Measurements from ENCODE around the gene LURAP1L.

Gene LURAP1L

GRCh38 chr9:12774861-12775678 is at the start of gene LURAP1L:
Gene LURAP1L (plus strand): TSS chr9:12775020. CDS start chr9:12775716, 696 bp downstream.
- DNase-seq (ENCODE audit: low read depth): no peak

GRCh38 chr9:12726795-12727194 is 48.0 kb upstream of the LURAP1L start:
- DNase-seq (ENCODE audit: low read depth): no peak

GRCh38 chr9:12730198-12730597 is 44.6 kb upstream of the LURAP1L start:
- DNase-seq (ENCODE audit: low read depth): no peak

- DNase-seq (ENCODE audit: low read depth): no peak
Measured at GRCh38 chr9:12730927-12731326, 43.9 kb upstream of the LURAP1L start.

GRCh38 chr9:12732971-12733370 is 41.8 kb upstream of the LURAP1L start:
- no peak for DNase-seq (ENCODE audit: low read depth)

- no peak for DNase-seq (ENCODE audit: low read depth)
Measured at GRCh38 chr9:12735665-12736064, 39.2 kb upstream of the LURAP1L start.

- DNase-seq (ENCODE audit: low read depth): no peak
Measured at GRCh38 chr9:12737871-12738270, 36.9 kb upstream of the LURAP1L start.

- DNase-seq (ENCODE audit: low read depth): no peak
Measured at GRCh38 chr9:12739014-12739652, 35.7 kb upstream of the LURAP1L start.

- DNase-seq (ENCODE audit: low read depth): no peak
Measured at GRCh38 chr9:12740845-12741244, 34.0 kb upstream of the LURAP1L start.

- DNase-seq (ENCODE audit: low read depth): no peak
Measured at GRCh38 chr9:12748016-12748415, 26.8 kb upstream of the LURAP1L start.

- DNase-seq (ENCODE audit: low read depth): no peak
Measured at GRCh38 chr9:12748954-12749353, 25.9 kb upstream of the LURAP1L start.

- no peak for DNase-seq (ENCODE audit: low read depth)
Measured at GRCh38 chr9:12753931-12754330, 20.9 kb upstream of the LURAP1L start.

- DNase-seq (ENCODE audit: low read depth): no peak
Measured at GRCh38 chr9:12759761-12760160, 15.1 kb upstream of the LURAP1L start.

GRCh38 chr9:12760758-12761157 is 14.1 kb upstream of the LURAP1L start:
- DNase-seq (ENCODE audit: low read depth): no peak

GRCh38 chr9:12764150-12764549 is 10.7 kb upstream of the LURAP1L start:
- DNase-seq (ENCODE audit: low read depth): no peak

- DNase-seq (ENCODE audit: low read depth): no peak
Measured at GRCh38 chr9:12765088-12765798, 9.6 kb upstream of the LURAP1L start.

GRCh38 chr9:12766357-12766756 is 8.5 kb upstream of the LURAP1L start:
- DNase-seq (ENCODE audit: low read depth): no peak

GRCh38 chr9:12770261-12770660 is 4.6 kb upstream of the LURAP1L start:
- DNase-seq (ENCODE audit: low read depth): no peak

- no peak for DNase-seq (ENCODE audit: low read depth)
Measured at GRCh38 chr9:12771891-12772290, 2.9 kb upstream of the LURAP1L start.

- no peak for DNase-seq (ENCODE audit: low read depth)
Measured at GRCh38 chr9:12773562-12773961, 1.3 kb upstream of the LURAP1L start.

GRCh38 chr9:12775679-12776512 is 1.1 kb downstream of the LURAP1L start:
- DNase-seq (ENCODE audit: low read depth): no peak

- no peak for DNase-seq (ENCODE audit: low read depth)
Measured at GRCh38 chr9:12776513-12777055, 1.8 kb downstream of the LURAP1L start.

Measured in activated T-cell treated with anti-CD3 and anti-CD28 coated beads for 1 hour (primary cell).